ENCODE measurements around the gene INAFM2.

Gene INAFM2

GRCh38 chr15:40331026-40331425 is 7.5 kb downstream of the INAFM2 start:
- no peak for TF ChIP-seq CTCF (IDR thresholded peaks at IDR 0.05; ENCODE audit: extremely low read depth, insufficient read depth, missing control alignments)
- in situ Hi-C loops (cut with MboI; ENCODE audit: low pct_unique_long_range_greater_than_20kb, low sequenced_read_pairs, unreplicated experiment) = no loop called here

GRCh38 chr15:40331637-40332036 is 8.1 kb downstream of the INAFM2 start:
- DNase-seq (ENCODE audit: low spot score) = no peak
- no peak for TF ChIP-seq CTCF (IDR thresholded peaks at IDR 0.05; ENCODE audit: extremely low read depth, insufficient read depth, missing control alignments)
- in situ Hi-C loops (cut with MboI; ENCODE audit: low pct_unique_long_range_greater_than_20kb, low sequenced_read_pairs, unreplicated experiment) = no loop called here

More at GRCh38 chr15:40331026-40331425, 7.5 kb downstream of the INAFM2 start:
- no peak for DNase-seq (ENCODE audit: low spot score)

GRCh38 chr15:40332113-40332781 is 8.8 kb downstream of the INAFM2 start:
- no peak for TF ChIP-seq CTCF (IDR thresholded peaks at IDR 0.05; ENCODE audit: extremely low read depth, insufficient read depth, missing control alignments)
- in situ Hi-C loops (cut with MboI; ENCODE audit: low pct_unique_long_range_greater_than_20kb, low sequenced_read_pairs, unreplicated experiment) = no loop called here
- DNase-seq (ENCODE audit: low spot score) = no peak

- peak; percentile 49 for DNase-seq (ENCODE audit: low spot score)
- TF ChIP-seq CTCF (IDR thresholded peaks at IDR 0.05; ENCODE audit: extremely low read depth, insufficient read depth, missing control alignments) = no peak
- in situ Hi-C loops (cut with MboI; ENCODE audit: low pct_unique_long_range_greater_than_20kb, low sequenced_read_pairs, unreplicated experiment) = no loop called here
Measured at GRCh38 chr15:40333922-40334492, 10.5 kb downstream of the INAFM2 start.

GRCh38 chr15:40334541-40334940 is 11.0 kb downstream of the INAFM2 start:
- in situ Hi-C loops (cut with MboI; ENCODE audit: low pct_unique_long_range_greater_than_20kb, low sequenced_read_pairs, unreplicated experiment) = no loop called here
- DNase-seq (ENCODE audit: low spot score) = no peak
- no peak for TF ChIP-seq CTCF (IDR thresholded peaks at IDR 0.05; ENCODE audit: extremely low read depth, insufficient read depth, missing control alignments)

- in situ Hi-C loops (cut with MboI; ENCODE audit: low pct_unique_long_range_greater_than_20kb, low sequenced_read_pairs, unreplicated experiment) = loop anchor here (5.0 kb wide), 1 partner anchor 87 kb away; no protein-coding TSS in a partner anchor
- TF ChIP-seq CTCF (IDR thresholded peaks at IDR 0.05; ENCODE audit: extremely low read depth, insufficient read depth, missing control alignments) = no peak
- no peak for DNase-seq (ENCODE audit: low spot score)
Measured at GRCh38 chr15:40334941-40335795, 11.7 kb downstream of the INAFM2 start.
